B cell (primary cell): ENCODE measurements around the gene ZNF385A. TPM values are rescaled to one million over a fixed set of nuclear protein-coding genes. Genes with fewer than 3 reads are reported as not detected.

Experiments
- ATAC-seq: fragments of 200-7000 bp; cut with Tn5 transposase; one replicate; pipeline ENCODE4 v1.10.0; 2021; ENCODE audit warnings: low read depth, mild to moderate bottlenecking, moderate number of reproducible peaks, moderate library complexity
- CTCF ChIA-PET: fragments of 350-600 bp; sonication (Branson Sonifier 250); formaldehyde crosslinking; loops from one replicate; lab custom pipeline; 2021; ENCODE audit warnings: antibody characterized with exemption, inconsistent platforms; lab: Charles Lee
- POLR2A ChIA-PET: fragments of 350-600 bp; sonication (Branson Sonifier 250); formaldehyde crosslinking; loops from one replicate; lab custom pipeline; 2021; ENCODE audit warnings: antibody characterized with exemption; lab: Charles Lee
- DNase-seq: peaks from one replicate; pipeline ENCODE4 v3.0.0; 2013
- H2AFZ ChIP-seq: 2 replicates; pipeline ENCODE4 v1.6.1; 2012; ENCODE audit warnings: mild to moderate bottlenecking, low read depth, low read length; ENCODE audit not compliant: insufficient read depth, poor library complexity, severe bottlenecking
- H3K27ac ChIP-seq, 2 donors: 1 replicate in 1 of 2; 2 replicates in 1 of 2; pipeline ENCODE4 v1.5.1; 2012 to 2013; ENCODE audit warnings: low read length in 2 of 2, mild to moderate bottlenecking in 2 of 2, moderate library complexity in 1 of 2
- H3K27me3 ChIP-seq, 4 experiments: fragments of 200-600 bp in 1 of 4; sonication (generic) in 1 of 4; replicated peaks in 1 of 4; 1 replicate in 2 of 4; 2 replicates in 2 of 4; pipeline versions ENCODE4 v1.6.1 to v1.7.0; 2013 to 2016; ENCODE audit warnings: low read length in 3 of 4, mild to moderate bottlenecking in 2 of 4, mixed read lengths in 1 of 4, moderate library complexity in 1 of 4; ENCODE audit not compliant: insufficient read depth in 4 of 4, control insufficient read depth in 3 of 4; ENCODE audit errors: control extremely low read depth in 1 of 4
- H3K36me3 ChIP-seq, 2 experiments: replicated peaks in 1 of 2; 1 replicate in 1 of 2; 2 replicates in 1 of 2; pipeline versions ENCODE4 v1.6.1 to v1.7.1; 2013; ENCODE audit warnings: low read length in 1 of 2; ENCODE audit not compliant: insufficient read depth in 2 of 2, control insufficient read depth in 1 of 2; ENCODE audit errors: control extremely low read depth in 1 of 2, extremely low read depth in 1 of 2
- H3K4me1 ChIP-seq, 2 donors: fragments of 200-600 bp in 1 of 2; sonication (generic) in 1 of 2; 1 replicate in 1 of 2; 2 replicates in 1 of 2; pipeline versions ENCODE4 v1.5.1 to v1.6.1; 2013 to 2017; ENCODE audit warnings: low read length in 2 of 2; ENCODE audit not compliant: control insufficient read depth in 2 of 2, insufficient read depth in 2 of 2
- H3K4me2 ChIP-seq: replicated peaks from 2 replicates; pipeline ENCODE3; 2012; ENCODE audit warnings: mild to moderate bottlenecking, low read depth, low read length; ENCODE audit not compliant: poor library complexity, severe bottlenecking
- H3K4me3 ChIP-seq, 5 experiments: fragments of 200-600 bp in 1 of 5; sonication (generic) in 1 of 5; 1 replicate in 3 of 5; 2 replicates in 2 of 5; pipeline versions ENCODE4 v1.5.1 to v1.7.0; 2011 to 2016; ENCODE audit warnings: low read length in 4 of 5, mild to moderate bottlenecking in 4 of 5, low read depth in 2 of 5, control low read depth in 1 of 5, moderate library complexity in 1 of 5; ENCODE audit not compliant: insufficient read depth in 1 of 5; ENCODE audit errors: control extremely low read depth in 1 of 5, extremely low read depth in 1 of 5
- H3K79me2 ChIP-seq: fragments of 200-600 bp; sonication (generic); one replicate; pipeline ENCODE4 v1.6.0; 2016; ENCODE audit warnings: low read length; ENCODE audit not compliant: control insufficient read depth, insufficient read depth
- H3K9ac ChIP-seq: fragments of 200-600 bp; sonication (generic); 2 replicates; pipeline ENCODE4 v1.6.1; 2017; ENCODE audit warnings: mild to moderate bottlenecking, low read length, moderate library complexity
- H3K9me3 ChIP-seq, 3 donors: one replicate each; pipeline versions ENCODE4 v1.6.1 to v1.7.1; 2013; ENCODE audit warnings: low read length in 2 of 3; ENCODE audit not compliant: control insufficient read depth in 2 of 3, insufficient read depth in 1 of 3; ENCODE audit errors: control extremely low read depth in 1 of 3
- H4K20me1 ChIP-seq: 2 replicates; pipeline ENCODE4 v1.6.0; 2012; ENCODE audit warnings: mild to moderate bottlenecking, low read length; ENCODE audit not compliant: insufficient read depth, control insufficient read depth, poor library complexity, severe bottlenecking
- H3K27ac Mint-ChIP-seq: one replicate; pipeline ENCODE4 v1.8.0; 2021; ENCODE audit warnings: mixed read lengths
- H3K27me3 Mint-ChIP-seq: one replicate; pipeline ENCODE4 v1.8.0; 2021; ENCODE audit warnings: mixed read lengths
- H3K4me1 Mint-ChIP-seq: one replicate; pipeline ENCODE4 v1.8.0; 2021; ENCODE audit warnings: mixed read lengths
- H3K4me3 Mint-ChIP-seq: one replicate; pipeline ENCODE4 v1.8.0; 2021; ENCODE audit warnings: mixed read lengths
- H3K9me3 Mint-ChIP-seq: one replicate; pipeline ENCODE4 v1.8.0; 2022; ENCODE audit warnings: mixed read lengths; ENCODE audit not compliant: insufficient read depth
- CTCF ChIP-seq: fragments of 200-600 bp; IDR thresholded peaks from one replicate; pipeline ENCODE4 v1.8.0; 2022; ENCODE audit warnings: antibody characterized with exemption, mild to moderate bottlenecking
- EZH2 ChIP-seq: IDR thresholded peaks from 2 replicates; pipeline ENCODE4 v1.6.1; 2012; ENCODE audit warnings: borderline replicate concordance, low read depth, mild to moderate bottlenecking, moderate library complexity, low read length; ENCODE audit not compliant: insufficient read depth, poor library complexity, severe bottlenecking
- WGBS: methylation state at CpG from one replicate; pipeline ENCODE4 v1.1.5; 2013; ENCODE audit warnings: missing lambda C conversion rate; ENCODE audit not compliant: insufficient coverage; 5-methylcytosine and 5-hydroxymethylcytosine counted together
- intact Hi-C: fragments of 100-400 bp; cut with micrococcal nuclease; formaldehyde crosslinking; loops from one replicate; pipeline ENCODE4 v1.10.0; 2022
- polyA plus RNA-seq: library from polyadenylated mRNA; depleted of rRNA; stranded (reverse); fragments of >200 nt; gene quantifications from 2 replicates; pipeline ENCODE4 v1.2.3, GENCODE V29; 2012
- total RNA-seq, 2 donors: library from RNA; stranded (reverse); fragments of 120-200 nt in 1 of 2; gene quantifications; 1 replicate in 1 of 2; 2 replicates in 1 of 2; pipeline versions ENCODE4 v1.2.3 to v1.2.4, GENCODE V29; 2013 to 2022

The ZNF385A gene
- total and polyA plus RNA-seq, 2 donors (not counting 1 experiment from before 2014, with no cell fraction given), result 4.9 to 5.1 TPM

GRCh38 chr12:54416687-54417603 lies 32.4 kb upstream of the ZNF385A start:
- H3K4me2 ChIP-seq, result peak overlapping the region; percentile 90
- Mint-ChIP-seq H3K27me3 (peaks cover 8% of the 10 kb centered on the region), H3K9me3 (no peaks in the 10 kb centered on the region), H3K4me3 (peak overlapping the region; percentile 84), H3K27ac (peak overlapping the region; percentile 56), H3K4me1 (peaks cover 72% of the 10 kb centered on the region)
- H3K9me3 ChIP-seq, result no peaks in the 10 kb centered on the region
- no peak overlapping the region for H3K9ac ChIP-seq
- H3K4me1 ChIP-seq, result peaks cover 75 to 82% of the 10 kb centered on the region in 2 donors
- ATAC-seq, result no peak
- intact Hi-C loops, result no loop called here
- ChIA-PET POLR2A (no interaction called here), CTCF (interaction anchor here (0.9 to 14.7 kb wide), 7 partner anchors 11 to 122 kb away, joined by 3 to 297 read pairs (median 3); partner anchors contain the start of gene NCKAP1L)
- H3K27ac ChIP-seq, result peak overlapping the region; percentile 7 to 26
- H3K36me3 ChIP-seq, result no peaks in the 10 kb centered on the region
- H3K27me3 ChIP-seq, result peaks cover 0 to 19% (median 7%) of the 10 kb centered on the region in 4 experiments
- peak overlapping the region; percentile 30 for H2AFZ ChIP-seq
- DNase-seq, result no peak
- H4K20me1 ChIP-seq, result no peaks in the 10 kb centered on the region
- TF ChIP-seq CTCF, result no peak
- no peak for TF ChIP-seq EZH2
- WGBS, result 60% methylated on average over 1 of the region's 5 CpGs
- H3K79me2 ChIP-seq, result peaks cover 7% of the 10 kb centered on the region
- H3K4me3 ChIP-seq, result peak overlapping the region in 1 of 5 experiments; percentile 67
